GM23338 (cell line): ENCODE results near the gene ATP5MK. TPM values are rescaled to one million over a fixed set of nuclear protein-coding genes. Genes with fewer than 3 reads are reported as not detected.
A peak's percentile ranks its signal among the peaks of the same experiment; 100 is the strongest.

ENCODE experiments used
- ATAC-seq: fragments of 200-7000 bp; cut with Tn5 transposase; 3 replicates; pipeline ENCODE4 v1.9.1; 2020
- DNase-seq: peaks from one replicate; pipeline ENCODE4 v3.0.0-alpha.2; 2015; ENCODE audit warnings: low spot score
- H2AFZ ChIP-seq: fragments of 200-600 bp; sonication (generic); 2 replicates; pipeline ENCODE4 v1.8.0; 2016; ENCODE audit warnings: antibody characterized with exemption, mild to moderate bottlenecking, moderate library complexity
- H3F3A ChIP-seq: fragments of 200-600 bp; sonication (generic); replicated peaks from 2 replicates; pipeline ENCODE4 v1.8.0; 2017; ENCODE audit warnings: antibody characterized with exemption, mixed run types, low read depth
- H3K27ac ChIP-seq: fragments of 200-600 bp; sonication (generic); 2 replicates; pipeline ENCODE4 v1.6.1; 2016; ENCODE audit warnings: low read depth
- H3K27me3 ChIP-seq: fragments of 200-600 bp; sonication (generic); 2 replicates; pipeline ENCODE4 v1.8.0; 2016; ENCODE audit warnings: mild to moderate bottlenecking, mixed run types, moderate library complexity; ENCODE audit not compliant: insufficient read depth
- H3K36me3 ChIP-seq: fragments of 200-600 bp; sonication (generic); 2 replicates; pipeline ENCODE4 v1.8.0; 2016; ENCODE audit warnings: mild to moderate bottlenecking; ENCODE audit not compliant: insufficient read depth
- H3K4me1 ChIP-seq: fragments of 200-600 bp; sonication (generic); 2 replicates; pipeline ENCODE4 v1.8.0; 2016; ENCODE audit warnings: mild to moderate bottlenecking, moderate library complexity; ENCODE audit not compliant: insufficient read depth
- H3K4me2 ChIP-seq: fragments of 200-600 bp; sonication (generic); 2 replicates; pipeline ENCODE4 v1.7.1; 2017; ENCODE audit warnings: mixed run types
- H3K4me3 ChIP-seq: fragments of 200-600 bp; sonication (generic); 2 replicates; pipeline ENCODE4 v1.6.1; 2016; ENCODE audit warnings: mixed run types
- H3K79me2 ChIP-seq: fragments of 200-600 bp; sonication (generic); replicated peaks from 2 replicates; pipeline ENCODE4 v1.8.0; 2017; ENCODE audit warnings: mild to moderate bottlenecking; ENCODE audit not compliant: insufficient read depth
- H3K9me2 ChIP-seq: fragments of 200-600 bp; sonication (generic); 2 replicates; pipeline ENCODE4 v1.8.0; 2017; ENCODE audit not compliant: insufficient read depth
- H4K20me1 ChIP-seq: fragments of 200-600 bp; sonication (generic); replicated peaks from 2 replicates; pipeline ENCODE4 v1.8.0; 2017; ENCODE audit warnings: mild to moderate bottlenecking; ENCODE audit not compliant: insufficient read depth
- H3K27ac Mint-ChIP-seq: 2 replicates; pipeline ENCODE4 v1.8.0; 2020; ENCODE audit warnings: inconsistent platforms, mild to moderate bottlenecking, moderate library complexity, mixed read lengths
- H3K27me3 Mint-ChIP-seq: 3 replicates; pipeline ENCODE4 v1.8.0; 2022; ENCODE audit warnings: low read depth, mild to moderate bottlenecking, moderate library complexity, mixed read lengths, inconsistent platforms; ENCODE audit not compliant: insufficient read depth, poor library complexity
- H3K36me3 Mint-ChIP-seq: 3 replicates; pipeline ENCODE4 v1.8.0; 2021; ENCODE audit warnings: low read depth, mild to moderate bottlenecking, inconsistent platforms, moderate library complexity, mixed read lengths
- H3K4me1 Mint-ChIP-seq: 3 replicates; pipeline ENCODE4 v1.8.0; 2020; ENCODE audit warnings: mild to moderate bottlenecking, inconsistent platforms, mixed read lengths
- H3K4me3 Mint-ChIP-seq: 3 replicates; pipeline ENCODE4 v1.8.0; 2021; ENCODE audit warnings: moderate library complexity, mild to moderate bottlenecking, inconsistent platforms, mixed read lengths
- H3K9me3 Mint-ChIP-seq: 3 replicates; pipeline ENCODE4 v1.8.0; 2020; ENCODE audit warnings: moderate library complexity, mild to moderate bottlenecking, inconsistent platforms, mixed read lengths
- CREB1 ChIP-seq: fragments of 250-450 bp; sonication (Bioruptor Pico); IDR thresholded peaks from 2 replicates; pipeline ENCODE4 v1.5.0; 2020; ENCODE audit warnings: low read depth, mild to moderate bottlenecking, moderate library complexity
- CTCF ChIP-seq, 2 experiments: fragments of 200-600 bp in 1 of 2; sonication (generic) in 1 of 2; conservative IDR thresholded peaks; 2 replicates each; pipeline versions ENCODE4 v1.5.1 to v1.6.1; 2016 to 2017; ENCODE audit warnings: antibody characterized with exemption in 2 of 2, low read depth in 2 of 2, mild to moderate bottlenecking in 2 of 2, moderate library complexity in 1 of 2
- EZH2phosphoT487 ChIP-seq: fragments of 200-600 bp; sonication (generic); IDR thresholded peaks from one replicate; pipeline ENCODE4 v1.8.1; 2018; ENCODE audit warnings: antibody characterized with exemption; ENCODE audit not compliant: unreplicated experiment
- NANOG ChIP-seq: IDR thresholded peaks from 2 replicates; pipeline ENCODE4 v1.6.1; 2016; ENCODE audit warnings: antibody characterized with exemption, borderline replicate concordance
- POLR2AphosphoS5 ChIP-seq: IDR thresholded peaks from 2 replicates; pipeline ENCODE4 v1.6.1; 2016; ENCODE audit warnings: antibody characterized with exemption, low read depth
- REST ChIP-seq: IDR thresholded peaks from one replicate; pipeline ENCODE4 v1.6.1; 2018; ENCODE audit warnings: antibody characterized with exemption; ENCODE audit not compliant: unreplicated experiment
- ZNF114 ChIP-seq: fragments of 250-450 bp; sonication (Bioruptor Pico); IDR thresholded peaks from 2 replicates; pipeline ENCODE4 v1.5.0; 2020; ENCODE audit warnings: mild to moderate bottlenecking, moderate library complexity
- polyA plus RNA-seq: library from polyadenylated mRNA; unstranded; fragments of >200 nt; fragmentation: Nextera tagmentation; extraction: Ambion mirVana; gene quantifications from 2 replicates; pipeline ENCODE4 v1.2.1, GENCODE V29; 2016
- total RNA-seq: library from RNA; depleted of rRNA; stranded (reverse); fragments of >200 nt; shearing (Covaris generic); gene quantifications from 2 replicates; pipeline ENCODE4 v1.2.3, GENCODE V29; 2014

The ATP5MK gene
- total and polyA plus RNA-seq, 2 experiments from 2014 or later, result 227 to 1,139 TPM

- peaks cover 95% of the 10 kb centered on the region for H3K36me3 Mint-ChIP-seq
Observed at GRCh38 chr10:103416436-103417147, 20.3 kb upstream of the ATP5MK start.

DNA sequence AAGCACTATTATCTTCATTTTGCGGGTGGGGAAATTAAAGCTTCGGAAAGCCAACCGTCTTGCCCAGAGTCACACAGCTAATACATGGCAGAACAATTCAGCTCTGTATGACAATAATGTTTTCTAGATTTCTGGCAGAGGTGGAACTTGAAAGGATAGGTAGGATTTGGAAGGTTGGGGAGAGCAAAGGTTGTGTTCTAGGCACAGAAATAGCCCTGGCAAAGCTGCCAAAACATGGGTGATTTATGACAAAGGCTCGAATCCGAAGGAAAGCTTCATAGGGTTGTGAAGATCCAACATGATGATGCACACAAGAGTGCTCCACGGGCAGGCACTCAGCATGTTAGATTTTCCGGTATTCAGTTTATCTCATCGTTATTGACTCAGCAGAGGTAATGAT lies 19.3 kb upstream of the ATP5MK start:
- H3K4me3 ChIP-seq, result no peak overlapping the region
- Mint-ChIP-seq H3K27me3 (peaks cover 2% of the 10 kb centered on the region), H3K4me1 (no peaks in the 10 kb centered on the region), H3K9me3 (no peaks in the 10 kb centered on the region), H3K27ac (no peak overlapping the region), H3K36me3 (peaks cover 92% of the 10 kb centered on the region), H3K4me3 (no peak overlapping the region)
- TF ChIP-seq NANOG (no peak), POLR2AphosphoS5 (no peak), CREB1 (CRISPR knock-in tag) (no peak), CTCF (conservative IDR thresholded peaks at IDR 0.05; ENCODE audit: low read depth in 2 of 2) (no peak), ZNF114 (no peak), REST (no peak)
- no peaks in the 10 kb centered on the region for H3K9me2 ChIP-seq
- no peaks in the 10 kb centered on the region for H3K4me1 ChIP-seq
- peaks cover 5% of the 10 kb centered on the region; the same call in 1 of the 2 replicates for H3F3A ChIP-seq
- peaks cover 89% of the 10 kb centered on the region for H3K36me3 ChIP-seq
- DNase-seq, result no peak
- ATAC-seq, result no peak
- H3K27me3 ChIP-seq, result no peaks in the 10 kb centered on the region
- H4K20me1 ChIP-seq, result peaks cover 21% of the 10 kb centered on the region
- H2AFZ ChIP-seq, result no peak overlapping the region
- H3K4me2 ChIP-seq, result no peak overlapping the region
- H3K79me2 ChIP-seq, result no peaks in the 10 kb centered on the region
- no peak overlapping the region for H3K27ac ChIP-seq

More at GRCh38 chr10:103416436-103417147, 20.3 kb upstream of the ATP5MK start:
- Mint-ChIP-seq H3K9me3 (no peaks in the 10 kb centered on the region), H3K4me1 (no peaks in the 10 kb centered on the region), H3K27me3 (peaks cover 2% of the 10 kb centered on the region), H3K27ac (no peak overlapping the region), H3K4me3 (no peak overlapping the region)
- Histone ChIP-seq H3K4me3 (no peak overlapping the region), H3K9me2 (no peaks in the 10 kb centered on the region), H3F3A (peaks cover 5% of the 10 kb centered on the region; the same call in 1 of the 2 replicates), H2AFZ (no peak overlapping the region), H3K4me1 (no peaks in the 10 kb centered on the region), H4K20me1 (peaks cover 21% of the 10 kb centered on the region), H3K79me2 (no peaks in the 10 kb centered on the region), H3K27me3 (no peaks in the 10 kb centered on the region), H3K36me3 (peaks cover 87% of the 10 kb centered on the region), H3K27ac (no peak overlapping the region), H3K4me2 (no peak overlapping the region)
- DNase-seq (peak; percentile 62), ATAC-seq (peak; percentile 25; the same call in 2 of the 3 replicates)
- TF ChIP-seq CTCF (conservative IDR thresholded peaks at IDR 0.05; ENCODE audit: low read depth in 2 of 2) (peak; percentile 66), EZH2phosphoT487 (no peak)
